HFF-Myc (cell line): Measurements from ENCODE around the gene POPDC2.

ENCODE experiments used
- DNase-seq: peaks from one replicate; pipeline ENCODE4 v3.0.0-alpha.2; 2011; ENCODE audit warnings: low read depth; ENCODE audit errors: extremely low read depth
- H3K4me3 ChIP-seq: replicated peaks from 2 replicates; pipeline ENCODE4 v1.5.1; 2011; ENCODE audit warnings: low read depth, mild to moderate bottlenecking, control low read depth, low read length
- CTCF ChIP-seq: IDR thresholded peaks from 2 replicates; pipeline ENCODE4 v1.5.1; 2012; ENCODE audit warnings: mild to moderate bottlenecking, low read depth, low read length, control low read depth; ENCODE audit errors: missing control alignments

Gene POPDC2

GRCh38 chr3:119669906-119670570 is 9.6 kb upstream of the POPDC2 start:
- no peak for TF ChIP-seq CTCF
- DNase-seq = no peak
- no peak overlapping the region for H3K4me3 ChIP-seq

DNA sequence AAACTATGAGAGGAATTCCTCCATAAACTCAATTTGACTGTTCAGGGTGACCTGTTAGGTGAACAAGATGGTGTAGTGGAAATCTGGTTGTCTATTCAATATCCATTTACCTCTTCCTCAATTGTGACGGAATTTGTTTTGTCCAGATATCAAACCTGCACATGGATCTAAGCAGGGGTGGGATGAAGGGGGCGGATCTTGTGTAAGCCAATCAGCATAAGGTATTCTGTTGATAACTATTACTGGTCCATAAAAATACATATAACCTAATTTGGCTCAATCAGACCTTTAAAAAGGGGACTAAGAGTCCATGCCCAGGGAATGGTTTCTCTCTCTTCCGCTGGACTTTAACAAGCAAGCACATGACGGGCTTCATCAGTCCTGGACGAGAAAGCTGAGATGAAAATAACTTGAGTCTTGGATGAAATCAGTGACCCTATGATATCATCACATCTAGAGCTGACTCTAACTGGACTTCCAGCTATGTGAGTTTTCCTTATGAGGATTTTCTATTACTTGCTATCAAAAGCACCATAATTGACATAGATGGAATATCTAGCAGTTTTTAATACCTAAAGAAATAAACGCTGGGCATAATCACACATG is 5.7 kb upstream of the POPDC2 start:
- DNase-seq = no peak
- no peak for TF ChIP-seq CTCF

GRCh38 chr3:119664850-119665379 is 4.5 kb upstream of the POPDC2 start:
- TF ChIP-seq CTCF = no peak
- no peak overlapping the region for H3K4me3 ChIP-seq
- no peak for DNase-seq

More for the DNA sequence above, 5.7 kb upstream of the POPDC2 start:
- no peak overlapping the region for H3K4me3 ChIP-seq

DNA sequence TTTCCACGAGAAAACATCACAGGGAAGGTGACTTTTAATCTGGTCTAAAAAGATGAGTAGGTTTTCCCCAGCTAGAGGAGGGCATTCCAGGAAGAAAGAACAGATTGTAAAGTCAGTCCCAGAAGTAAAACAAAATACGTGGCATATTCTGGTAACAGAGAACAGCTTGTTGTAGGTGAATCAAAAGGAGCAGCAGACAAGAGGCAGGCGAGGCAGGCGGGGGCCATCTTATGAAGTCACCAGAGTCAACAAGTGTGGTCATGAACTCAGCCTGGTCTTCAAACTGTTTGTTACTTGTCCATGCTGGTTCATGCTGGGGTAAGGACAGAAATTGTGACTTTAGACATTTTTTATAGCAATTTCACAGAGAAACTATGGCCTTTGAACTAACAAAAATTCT is 4.0 kb upstream of the POPDC2 start:
- TF ChIP-seq CTCF = no peak

GRCh38 chr3:119663885-119664284 is 3.5 kb upstream of the POPDC2 start:
- H3K4me3 ChIP-seq = no peak overlapping the region
- no peak for TF ChIP-seq CTCF
- DNase-seq = no peak

More for the DNA sequence above, 4.0 kb upstream of the POPDC2 start:
- no peak for DNase-seq
- no peak overlapping the region for H3K4me3 ChIP-seq

GRCh38 chr3:119662604-119663373 is 2.4 kb upstream of the POPDC2 start:
- no peak for TF ChIP-seq CTCF
- no peak for DNase-seq

More at GRCh38 chr3:119662604-119663373, 2.4 kb upstream of the POPDC2 start:
- no peak overlapping the region for H3K4me3 ChIP-seq
